ENCODE results near the gene EPB41. TPM values are rescaled to one million over a fixed set of nuclear protein-coding genes. Genes with fewer than 3 reads are reported as not detected.
A peak's percentile ranks its signal among the peaks of the same experiment; 100 is the strongest.

EPB41 gene
- total RNA-seq, 3 donors from 2014 or later (not counting 1 experiment from before 2014, with no cell fraction given), result 151 to 196 (median 172) TPM

GRCh38 chr1:29113413-29114117, 199.2 kb downstream of the EPB41 start:
- Histone ChIP-seq H3K4me1 (ENCODE audit: control insufficient read depth, insufficient read depth, low read length) (no peaks in the 10 kb centered on the region), H3K4me3 (ENCODE audit: low read length) (no peak overlapping the region), H3K27ac (ENCODE audit: low read length) (no peak overlapping the region), H3K27me3 (ENCODE audit: control insufficient read depth, insufficient read depth, low read length) (no peaks in the 10 kb centered on the region), H3K36me3 (ENCODE audit: control insufficient read depth, insufficient read depth, low read length) (peaks cover 60% of the 10 kb centered on the region), H3K9me3 (ENCODE audit: control insufficient read depth, insufficient read depth, low read length) (no peaks in the 10 kb centered on the region)
- no peaks in the 10 kb centered on the region for H3K27me3 Mint-ChIP-seq (ENCODE audit: low read depth in 2 of 2)
- no peak for TF ChIP-seq CTCF (IDR thresholded peaks at IDR 0.05)
- ATAC-seq (peak in 1 of 3 donors; percentile 69), DNase-seq (no peak)
- no peaks in the 10 kb centered on the region for H3K9me3 Mint-ChIP-seq
- H3K4me3 Mint-ChIP-seq, result no peak overlapping the region
- H3K36me3 Mint-ChIP-seq, result peaks cover 22% of the 10 kb centered on the region
- intact Hi-C loops (cut with micrococcal nuclease), result no loop called here
- 49% methylated on average over 6 of the region's 6 CpGs for whole genome bisulfite sequencing (ENCODE audit: insufficient coverage)
- peak overlapping the region in 1 of 2 donors; percentile 14 for H3K27ac Mint-ChIP-seq
- peaks cover 13 to 18% of the 10 kb centered on the region in 2 donors for H3K4me1 Mint-ChIP-seq

GRCh38 chr1:29114654-29115053, 200.3 kb downstream of the EPB41 start:
- WGBS (ENCODE audit: insufficient coverage), result 100% methylated on average over 1 of the region's 1 CpG
- Histone ChIP-seq H3K4me3 (ENCODE audit: low read length) (no peak overlapping the region), H3K4me1 (ENCODE audit: control insufficient read depth, insufficient read depth, low read length) (no peaks in the 10 kb centered on the region), H3K9me3 (ENCODE audit: control insufficient read depth, insufficient read depth, low read length) (no peaks in the 10 kb centered on the region), H3K27me3 (ENCODE audit: control insufficient read depth, insufficient read depth, low read length) (no peaks in the 10 kb centered on the region), H3K27ac (ENCODE audit: low read length) (no peak overlapping the region), H3K36me3 (ENCODE audit: control insufficient read depth, insufficient read depth, low read length) (peaks cover 59% of the 10 kb centered on the region)
- Mint-ChIP-seq H3K36me3 (peaks cover 22% of the 10 kb centered on the region), H3K27me3 (ENCODE audit: low read depth in 2 of 2) (no peaks in the 10 kb centered on the region), H3K4me3 (no peak overlapping the region), H3K9me3 (no peaks in the 10 kb centered on the region), H3K27ac (no peak overlapping the region), H3K4me1 (peaks cover 13 to 18% of the 10 kb centered on the region in 2 donors)
- DNase-seq, result no peak
- intact Hi-C loops (cut with micrococcal nuclease), result no loop called here
- no peak for ATAC-seq
- no peak for TF ChIP-seq CTCF (IDR thresholded peaks at IDR 0.05)

GRCh38 chr1:29117381-29117780, 203.0 kb downstream of the EPB41 start:
- ATAC-seq (no peak), DNase-seq (no peak)
- Mint-ChIP-seq H3K27me3 (ENCODE audit: low read depth in 2 of 2) (peaks cover 0 to 3% of the 10 kb centered on the region in 2 donors), H3K4me3 (no peak overlapping the region), H3K9me3 (no peaks in the 10 kb centered on the region), H3K4me1 (peaks cover 9 to 14% of the 10 kb centered on the region in 2 donors), H3K36me3 (peaks cover 17% of the 10 kb centered on the region), H3K27ac (no peak overlapping the region)
- Histone ChIP-seq H3K27me3 (ENCODE audit: control insufficient read depth, insufficient read depth, low read length) (peaks cover 5% of the 10 kb centered on the region), H3K27ac (ENCODE audit: low read length) (no peak overlapping the region), H3K9me3 (ENCODE audit: control insufficient read depth, insufficient read depth, low read length) (no peaks in the 10 kb centered on the region), H3K4me1 (ENCODE audit: control insufficient read depth, insufficient read depth, low read length) (peaks cover 12% of the 10 kb centered on the region), H3K36me3 (ENCODE audit: control insufficient read depth, insufficient read depth, low read length) (peaks cover 45% of the 10 kb centered on the region), H3K4me3 (ENCODE audit: low read length) (no peak overlapping the region)
- no peak for TF ChIP-seq CTCF (IDR thresholded peaks at IDR 0.05)
- intact Hi-C loops (cut with micrococcal nuclease), result no loop called here
- WGBS (ENCODE audit: insufficient coverage), result 100% methylated on average over 1 of the region's 2 CpGs
